ENCODE measurements around the gene PLCH1.

PLCH1 gene

DNA sequence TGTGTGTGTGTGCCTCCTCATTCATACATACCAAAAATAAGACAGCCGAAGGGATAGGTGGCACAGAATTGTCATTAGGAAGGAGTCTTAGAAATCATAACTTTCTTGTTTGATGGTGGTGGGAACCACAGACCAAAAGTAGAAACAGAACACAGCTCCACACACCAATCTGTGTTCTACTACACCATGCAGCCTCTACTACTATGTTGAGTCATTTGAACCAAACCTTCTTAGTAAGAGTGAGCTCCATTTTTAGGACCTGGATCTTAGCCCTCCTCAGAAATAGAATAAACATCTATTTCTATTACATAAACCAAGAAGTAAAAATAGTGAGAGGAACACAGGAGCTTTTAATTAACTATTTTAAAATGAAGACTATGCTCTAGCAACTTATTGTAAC is 27.9 kb upstream of the PLCH1 start:
- DNase-seq (ENCODE audit: low read depth, low spot score) = no peak
- H3K4me3 ChIP-seq = no peak overlapping the region

DNA sequence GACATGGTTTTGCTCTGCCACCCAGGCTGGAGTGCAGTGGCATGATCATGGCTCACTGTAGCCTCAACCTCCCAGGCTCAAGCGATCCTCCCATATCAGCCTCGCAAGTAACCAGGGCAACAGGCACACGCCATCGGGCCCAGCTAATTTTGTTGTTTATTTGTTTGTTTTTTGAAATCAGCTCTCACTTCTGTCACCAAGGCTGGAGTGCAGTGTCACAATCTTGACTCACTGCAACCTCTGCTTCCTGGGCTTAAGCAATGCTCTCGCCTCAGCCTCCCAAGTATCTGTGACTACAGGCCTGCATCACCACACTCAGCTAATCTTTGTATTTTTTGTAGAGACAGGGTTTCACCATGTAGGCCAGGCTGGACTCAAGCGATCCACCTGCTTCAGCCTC is 26.3 kb upstream of the PLCH1 start:
- Histone ChIP-seq H3K4me3 (no peak overlapping the region), H3K27ac (no peak overlapping the region), H3K9ac (ENCODE audit: insufficient read length) (no peak overlapping the region), H3K9me3 (ENCODE audit: low read depth, low read length) (peaks cover 5% of the 10 kb centered on the region; the same call in 1 of the 2 replicates), H3K36me3 (ENCODE audit: insufficient read depth, low read length) (peaks cover 12% of the 10 kb centered on the region)
- DNase-seq (ENCODE audit: low read depth, low spot score) = no peak
- TF ChIP-seq POLR2AphosphoS5 (IDR thresholded peaks at IDR 0.05; ENCODE audit: borderline replicate concordance, low read depth, low read length) (no peak), EZH2 (IDR thresholded peaks at IDR 0.05) (no peak), FOXP2 (optimal IDR thresholded peaks at IDR 0.05; ENCODE audit: control extremely low read depth, extremely low read length, insufficient read depth) (no peak)

More for the DNA sequence above, 27.9 kb upstream of the PLCH1 start:
- peaks cover 5% of the 10 kb centered on the region; the same call in 1 of the 2 replicates for H3K9me3 ChIP-seq (ENCODE audit: low read depth, low read length)
- peaks cover 10% of the 10 kb centered on the region for H3K36me3 ChIP-seq (ENCODE audit: insufficient read depth, low read length)
- no peak overlapping the region for H3K27ac ChIP-seq
- TF ChIP-seq POLR2AphosphoS5 (IDR thresholded peaks at IDR 0.05; ENCODE audit: borderline replicate concordance, low read depth, low read length) (no peak), EZH2 (IDR thresholded peaks at IDR 0.05) (no peak), FOXP2 (optimal IDR thresholded peaks at IDR 0.05; ENCODE audit: control extremely low read depth, extremely low read length, insufficient read depth) (no peak)
- H3K9ac ChIP-seq (ENCODE audit: insufficient read length) = no peak overlapping the region

DNA sequence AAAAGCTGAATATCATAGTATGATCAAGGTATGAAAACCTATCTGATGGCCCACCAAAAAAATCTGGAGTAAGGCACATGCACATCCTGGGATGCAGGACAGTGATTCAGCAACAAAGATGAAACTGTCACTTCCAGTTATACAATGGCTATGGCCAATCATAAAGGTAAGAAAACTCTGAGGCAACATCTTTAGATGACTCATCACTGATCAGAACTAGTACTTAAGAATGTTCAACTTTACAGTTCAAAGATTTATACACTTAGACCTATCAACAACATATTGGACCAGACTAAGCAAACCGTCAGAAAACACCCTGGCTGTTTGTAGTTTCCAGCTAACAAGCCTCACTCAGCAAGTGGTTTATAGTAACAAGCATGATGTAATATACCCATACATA is 21.3 kb upstream of the PLCH1 start:
- peaks cover 16% of the 10 kb centered on the region for H3K36me3 ChIP-seq (ENCODE audit: insufficient read depth, low read length)
- TF ChIP-seq FOXP2 (optimal IDR thresholded peaks at IDR 0.05; ENCODE audit: control extremely low read depth, extremely low read length, insufficient read depth) (no peak), EZH2 (IDR thresholded peaks at IDR 0.05) (no peak), POLR2AphosphoS5 (IDR thresholded peaks at IDR 0.05; ENCODE audit: borderline replicate concordance, low read depth, low read length) (no peak)
- no peak for DNase-seq (ENCODE audit: low read depth, low spot score)
- no peak overlapping the region for H3K4me3 ChIP-seq
- H3K9me3 ChIP-seq (ENCODE audit: low read depth, low read length) = peaks cover 5% of the 10 kb centered on the region; the same call in 1 of the 2 replicates
- no peak overlapping the region for H3K27ac ChIP-seq
- H3K9ac ChIP-seq (ENCODE audit: insufficient read length) = no peak overlapping the region

DNA sequence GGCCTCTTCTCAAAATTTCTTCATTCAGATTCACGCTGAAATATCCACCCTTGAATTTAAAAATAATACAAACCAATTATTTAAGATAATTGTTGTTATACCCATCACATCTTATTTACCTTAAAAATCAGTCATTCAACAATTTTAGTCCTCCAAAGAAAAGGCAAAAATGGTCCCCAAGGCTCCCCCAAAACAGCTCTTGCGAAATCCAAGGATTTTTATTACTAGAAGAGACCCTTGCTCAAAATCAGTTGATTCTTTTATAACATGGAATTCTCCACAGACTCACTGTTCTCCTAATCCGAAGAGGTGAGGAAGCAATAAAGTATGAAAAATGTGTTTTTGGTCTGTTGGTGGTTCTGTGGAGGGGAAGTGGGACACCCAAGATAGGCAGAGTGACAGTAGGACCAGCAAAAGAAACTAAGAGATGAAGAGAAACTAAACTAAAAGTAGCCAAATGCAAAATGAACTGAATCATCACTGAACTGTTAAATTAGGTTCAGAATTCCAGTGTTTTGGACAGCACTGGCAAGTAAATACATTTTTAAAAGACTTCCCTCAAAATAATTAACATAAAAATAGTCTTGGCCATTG is 19.1 kb upstream of the PLCH1 start:
- peaks cover 8% of the 10 kb centered on the region; the same call in 1 of the 2 replicates for H3K36me3 ChIP-seq (ENCODE audit: insufficient read depth, low read length)
- no peak overlapping the region for H3K9ac ChIP-seq (ENCODE audit: insufficient read length)
- TF ChIP-seq POLR2AphosphoS5 (IDR thresholded peaks at IDR 0.05; ENCODE audit: borderline replicate concordance, low read depth, low read length) (no peak), EZH2 (IDR thresholded peaks at IDR 0.05) (no peak), FOXP2 (optimal IDR thresholded peaks at IDR 0.05; ENCODE audit: control extremely low read depth, extremely low read length, insufficient read depth) (no peak)
- no peak overlapping the region for H3K27ac ChIP-seq
- no peak for DNase-seq (ENCODE audit: low read depth, low spot score)
- H3K4me3 ChIP-seq = no peak overlapping the region
- H3K9me3 ChIP-seq (ENCODE audit: low read depth, low read length) = no peaks in the 10 kb centered on the region

DNA sequence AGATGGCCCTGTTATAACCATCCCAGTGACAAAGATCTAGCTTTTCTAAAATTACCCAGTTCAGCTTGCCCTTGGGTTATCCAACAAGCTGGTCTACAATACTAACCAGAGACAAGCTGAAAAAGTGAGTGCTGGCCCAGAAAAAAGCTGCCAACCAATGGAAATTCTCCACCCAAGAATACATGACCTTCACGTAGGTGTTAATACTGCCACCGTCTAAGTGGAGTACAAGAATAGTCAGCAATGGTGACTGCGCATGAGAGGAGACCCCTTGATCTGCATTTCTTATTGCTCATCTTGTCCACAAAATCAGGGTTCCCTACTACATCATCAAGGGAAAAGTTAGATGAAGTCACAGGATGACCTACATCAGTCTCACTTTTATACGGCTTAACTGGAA is 15.8 kb upstream of the PLCH1 start:
- Histone ChIP-seq H3K36me3 (ENCODE audit: insufficient read depth, low read length) (0 out of 2 replicates have a peak, but pooled peaks cover 5% of the 10 kb centered on the region), H3K4me3 (no peak overlapping the region), H3K27ac (no peak overlapping the region), H3K9ac (ENCODE audit: insufficient read length) (no peak overlapping the region), H3K9me3 (ENCODE audit: low read depth, low read length) (no peaks in the 10 kb centered on the region)
- TF ChIP-seq FOXP2 (optimal IDR thresholded peaks at IDR 0.05; ENCODE audit: control extremely low read depth, extremely low read length, insufficient read depth) (no peak), POLR2AphosphoS5 (IDR thresholded peaks at IDR 0.05; ENCODE audit: borderline replicate concordance, low read depth, low read length) (no peak), EZH2 (IDR thresholded peaks at IDR 0.05) (no peak)
- DNase-seq (ENCODE audit: low read depth, low spot score) = no peak

DNA sequence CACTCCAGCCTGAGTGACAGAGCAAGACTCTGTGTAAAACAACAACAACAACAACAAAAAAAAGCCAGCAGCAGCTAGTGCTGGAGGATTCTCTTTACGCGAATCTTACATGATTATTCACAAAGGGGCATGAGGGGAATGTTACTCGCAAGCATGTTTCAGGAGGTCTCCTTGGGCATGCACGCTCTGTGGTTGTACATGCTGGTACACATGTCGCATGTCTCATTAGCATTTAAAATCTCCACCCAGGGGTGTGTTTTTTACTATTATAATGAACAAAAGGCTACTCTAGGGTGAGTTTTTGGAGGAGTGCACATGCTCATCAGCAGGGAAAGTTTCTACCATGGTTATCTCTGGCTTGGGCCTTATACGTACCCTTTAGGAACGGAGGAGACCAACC is 12.7 kb upstream of the PLCH1 start:
- Histone ChIP-seq H3K9me3 (ENCODE audit: low read depth, low read length) (no peaks in the 10 kb centered on the region), H3K4me3 (no peak overlapping the region), H3K27ac (no peak overlapping the region), H3K36me3 (ENCODE audit: insufficient read depth, low read length) (no peaks in the 10 kb centered on the region), H3K9ac (ENCODE audit: insufficient read length) (no peak overlapping the region)
- TF ChIP-seq POLR2AphosphoS5 (IDR thresholded peaks at IDR 0.05; ENCODE audit: borderline replicate concordance, low read depth, low read length) (no peak), FOXP2 (optimal IDR thresholded peaks at IDR 0.05; ENCODE audit: control extremely low read depth, extremely low read length, insufficient read depth) (no peak), EZH2 (IDR thresholded peaks at IDR 0.05) (no peak)
- no peak for DNase-seq (ENCODE audit: low read depth, low spot score)

DNA sequence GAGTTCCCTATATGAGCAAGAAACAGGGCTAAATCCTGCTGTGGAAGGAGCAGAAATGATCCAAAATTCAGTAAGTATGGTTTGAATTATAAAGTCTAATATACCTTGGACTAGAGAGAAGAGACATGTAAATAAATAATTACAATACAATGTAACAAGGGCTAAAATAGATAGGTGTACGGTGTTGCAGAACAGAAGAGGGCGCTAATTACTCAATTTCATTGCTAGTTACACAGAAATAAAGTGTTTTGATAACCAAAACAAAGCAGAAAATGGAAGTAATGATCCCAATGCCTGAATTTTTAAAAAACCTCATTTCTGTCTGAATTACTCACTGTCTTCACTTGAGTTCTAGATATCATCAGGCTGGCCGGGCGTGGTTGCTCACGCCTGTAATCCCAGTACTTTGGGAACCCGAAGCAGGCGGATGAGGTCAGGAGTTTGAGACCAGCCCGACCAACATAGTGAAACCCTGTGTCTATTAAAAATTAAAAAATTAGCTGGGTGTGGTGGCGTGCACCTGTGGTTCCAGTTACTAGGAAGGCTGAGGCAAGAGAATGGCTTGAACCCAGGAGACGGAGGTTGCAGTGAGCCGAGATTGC is 8.3 kb upstream of the PLCH1 start:
- no peaks in the 10 kb centered on the region for H3K9me3 ChIP-seq (ENCODE audit: low read depth, low read length)
- no peak for TF ChIP-seq FOXP2 (optimal IDR thresholded peaks at IDR 0.05; ENCODE audit: control extremely low read depth, extremely low read length, insufficient read depth)
- no peak for TF ChIP-seq EZH2 (IDR thresholded peaks at IDR 0.05)
- TF ChIP-seq POLR2AphosphoS5 (IDR thresholded peaks at IDR 0.05; ENCODE audit: borderline replicate concordance, low read depth, low read length) = no peak
- no peak overlapping the region for H3K27ac ChIP-seq
- DNase-seq (ENCODE audit: low read depth, low spot score) = no peak
- no peak overlapping the region for H3K9ac ChIP-seq (ENCODE audit: insufficient read length)
- H3K36me3 ChIP-seq (ENCODE audit: insufficient read depth, low read length) = no peaks in the 10 kb centered on the region
- H3K4me3 ChIP-seq = no peak overlapping the region

DNA sequence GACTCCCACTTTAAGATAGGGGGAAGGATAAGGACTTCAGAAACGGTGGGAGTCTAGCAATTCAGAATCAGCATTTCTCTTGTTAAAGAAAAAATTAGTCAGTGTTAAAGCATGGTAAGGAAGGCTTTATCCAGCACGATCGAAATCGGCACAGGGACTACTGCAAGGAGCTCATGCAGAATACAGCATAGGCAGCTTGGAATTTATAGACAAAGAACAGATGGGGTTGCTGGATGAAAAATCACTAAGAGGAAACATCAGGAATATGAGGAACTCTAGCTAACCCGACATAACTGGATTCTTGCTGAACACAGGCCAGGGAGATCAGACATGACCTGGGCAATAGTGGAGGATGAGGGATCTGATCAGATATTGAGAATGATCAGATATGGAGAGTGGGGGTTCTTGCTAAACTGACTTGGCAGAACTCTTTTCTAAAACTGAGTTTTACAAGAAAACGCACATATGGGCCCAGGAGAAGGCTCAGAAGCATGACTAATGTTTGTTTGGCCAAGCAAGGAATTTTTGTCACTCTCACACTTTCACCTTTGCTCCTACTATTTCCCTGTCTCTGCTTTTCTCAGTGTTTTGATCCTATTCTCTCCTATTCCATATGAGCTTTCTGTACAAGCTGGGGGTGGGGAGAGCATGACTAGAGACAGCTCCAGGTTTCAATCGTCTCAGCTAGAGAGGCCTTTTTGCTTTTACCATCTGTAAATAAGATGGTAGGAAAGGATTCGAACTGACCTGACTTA is 3.9 kb upstream of the PLCH1 start:
- H3K36me3 ChIP-seq (ENCODE audit: insufficient read depth, low read length) = no peaks in the 10 kb centered on the region
- no peaks in the 10 kb centered on the region for H3K9me3 ChIP-seq (ENCODE audit: low read depth, low read length)
- no peak overlapping the region for H3K9ac ChIP-seq (ENCODE audit: insufficient read length)
- H3K4me3 ChIP-seq = no peak overlapping the region
- TF ChIP-seq FOXP2 (optimal IDR thresholded peaks at IDR 0.05; ENCODE audit: control extremely low read depth, extremely low read length, insufficient read depth) (no peak), EZH2 (IDR thresholded peaks at IDR 0.05) (no peak), POLR2AphosphoS5 (IDR thresholded peaks at IDR 0.05; ENCODE audit: borderline replicate concordance, low read depth, low read length) (no peak)
- no peak for DNase-seq (ENCODE audit: low read depth, low spot score)
- H3K27ac ChIP-seq = peak overlapping the region; percentile 23; the same call in 1 of the 2 replicates
